ENCODE measurements around the gene MYL6. TPM values are rescaled to one million over a fixed set of nuclear protein-coding genes. Genes with fewer than 3 reads are reported as not detected.
"Not testable (repeated sequence)": the region's sequence is repeated elsewhere in the genome, so short reads cannot be mapped to it uniquely, and the experiment has no call there.

MYL6 gene
- total RNA-seq, 2 donors from 2014 or later = 1,641 to 1,922 TPM

DNA sequence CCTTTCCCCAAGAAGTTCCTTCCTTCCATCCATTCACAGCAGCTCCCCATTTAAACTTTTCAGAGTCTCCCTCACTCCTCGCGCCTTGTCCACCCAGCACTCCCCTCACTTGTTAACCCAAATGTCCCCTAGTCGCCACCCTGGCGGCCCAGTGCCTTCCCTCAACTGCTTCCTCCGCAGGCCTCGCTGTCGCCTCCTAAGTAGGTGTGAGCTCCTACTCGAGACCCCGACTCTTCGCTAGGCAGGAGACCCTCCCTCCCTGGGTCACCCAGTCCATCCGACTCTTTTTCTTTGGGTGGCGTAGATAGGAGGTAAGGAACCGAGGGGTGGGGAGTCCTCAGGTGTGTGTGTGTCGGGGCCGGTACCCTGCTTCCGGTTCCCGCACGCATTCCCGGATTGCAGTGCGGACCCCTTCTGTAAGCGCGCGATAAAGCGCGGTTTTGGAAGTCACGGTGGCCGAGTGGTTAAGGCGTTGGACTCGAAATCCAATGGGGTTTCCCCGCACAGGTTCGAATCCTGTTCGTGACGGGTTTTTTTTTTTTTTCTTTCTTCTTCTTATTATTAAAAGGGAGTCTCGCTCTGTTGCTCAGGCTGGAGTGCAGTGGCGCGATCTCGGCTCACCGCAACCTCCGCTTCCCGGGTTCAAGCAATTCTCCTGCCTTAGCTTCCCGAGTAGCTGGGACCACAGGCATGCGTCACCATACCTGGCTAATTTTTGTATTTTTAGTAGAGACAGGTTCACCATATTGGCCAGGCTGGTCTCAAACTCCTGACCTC lies 31.9 kb downstream of the MYL6 start:
- TF ChIP-seq, protein P1, sequence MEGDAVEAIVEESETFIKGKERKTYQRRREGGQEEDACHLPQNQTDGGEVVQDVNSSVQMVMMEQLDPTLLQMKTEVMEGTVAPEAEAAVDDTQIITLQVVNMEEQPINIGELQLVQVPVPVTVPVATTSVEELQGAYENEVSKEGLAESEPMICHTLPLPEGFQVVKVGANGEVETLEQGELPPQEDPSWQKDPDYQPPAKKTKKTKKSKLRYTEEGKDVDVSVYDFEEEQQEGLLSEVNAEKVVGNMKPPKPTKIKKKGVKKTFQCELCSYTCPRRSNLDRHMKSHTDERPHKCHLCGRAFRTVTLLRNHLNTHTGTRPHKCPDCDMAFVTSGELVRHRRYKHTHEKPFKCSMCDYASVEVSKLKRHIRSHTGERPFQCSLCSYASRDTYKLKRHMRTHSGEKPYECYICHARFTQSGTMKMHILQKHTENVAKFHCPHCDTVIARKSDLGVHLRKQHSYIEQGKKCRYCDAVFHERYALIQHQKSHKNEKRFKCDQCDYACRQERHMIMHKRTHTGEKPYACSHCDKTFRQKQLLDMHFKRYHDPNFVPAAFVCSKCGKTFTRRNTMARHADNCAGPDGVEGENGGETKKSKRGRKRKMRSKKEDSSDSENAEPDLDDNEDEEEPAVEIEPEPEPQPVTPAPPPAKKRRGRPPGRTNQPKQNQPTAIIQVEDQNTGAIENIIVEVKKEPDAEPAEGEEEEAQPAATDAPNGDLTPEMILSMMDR (IDR thresholded peaks at IDR 0.05) = no peak
- Histone ChIP-seq H3K9me3 (no peaks in the 10 kb centered on the region), H3K27me3 (no peaks in the 10 kb centered on the region), H3K4me1 (peaks cover 13% of the 10 kb centered on the region), H3K27ac (peak overlapping the region; percentile 95), H3K9ac (ENCODE audit: low read depth in 2 of 2, low read length in 2 of 2) (peak overlapping the region; percentile 60 to 83), H3K4me3 (peak overlapping the region; percentile 78), H3K36me3 (no peaks in the 10 kb centered on the region)
- intact Hi-C loops (cut with DNase I) = loop anchor here (2.0 to 5.0 kb wide), 2 partner anchors 65 to 272 kb away; no protein-coding TSS in a partner anchor
- DNase-seq = peak; percentile 92

DNA sequence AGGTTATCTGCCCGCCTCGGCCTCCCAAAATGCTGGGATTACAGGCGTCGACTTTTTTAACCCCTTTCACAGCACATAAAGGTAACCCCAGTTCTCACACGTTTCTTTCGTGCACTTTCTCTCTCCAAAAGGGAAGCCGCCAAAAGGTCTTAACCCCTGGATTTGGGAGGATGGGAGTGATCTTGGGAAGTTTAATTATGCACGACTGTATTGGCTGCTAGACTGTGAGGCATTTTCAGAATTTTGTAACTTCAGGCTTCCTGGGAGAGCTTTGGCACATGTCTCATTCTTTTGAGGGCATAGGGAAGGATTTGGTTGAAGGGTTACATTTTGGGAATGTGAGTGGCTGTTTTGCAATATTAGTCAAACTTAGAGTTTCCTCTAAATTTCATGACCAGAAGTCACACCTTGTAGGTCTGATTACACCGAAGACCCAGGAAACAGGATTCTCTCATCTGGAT lies 32.6 kb downstream of the MYL6 start:
- H3K27ac ChIP-seq = peak overlapping the region; percentile 95
- H3K36me3 ChIP-seq = no peaks in the 10 kb centered on the region
- TF ChIP-seq, protein P1 (IDR thresholded peaks at IDR 0.05) = no peak
- intact Hi-C loops (cut with DNase I) = loop anchor here (5.0 kb wide), 1 partner anchor 272 kb away; no protein-coding TSS in a partner anchor
- H3K9me3 ChIP-seq = no peaks in the 10 kb centered on the region
- peaks cover 13% of the 10 kb centered on the region for H3K4me1 ChIP-seq
- peak overlapping the region; percentile 78 for H3K4me3 ChIP-seq
- peak overlapping the region; percentile 60 to 83 for H3K9ac ChIP-seq (ENCODE audit: low read depth in 2 of 2, low read length in 2 of 2)
- no peaks in the 10 kb centered on the region for H3K27me3 ChIP-seq
- no peak for DNase-seq

DNA sequence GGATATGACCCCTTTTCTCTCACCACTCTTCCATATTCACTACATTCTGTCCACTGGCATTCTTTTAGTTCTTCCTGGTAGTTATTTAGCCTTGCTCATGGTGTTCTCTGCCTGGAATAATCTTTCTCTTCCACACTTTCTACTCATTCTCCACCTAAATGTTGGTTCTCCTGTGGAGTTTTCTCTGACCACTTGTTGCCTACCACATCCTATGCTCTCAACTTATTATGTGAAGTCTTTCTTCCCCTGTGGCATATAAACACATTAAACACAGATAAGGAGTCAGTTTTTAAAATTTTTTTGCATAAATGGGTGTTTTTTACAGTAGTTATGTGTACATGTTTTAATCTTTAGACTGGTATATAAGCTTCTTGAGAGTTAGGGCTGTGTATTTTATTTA lies 34.4 kb downstream of the MYL6 start:
- Histone ChIP-seq H3K27me3 (no peaks in the 10 kb centered on the region), H3K27ac (no peak overlapping the region), H3K9ac (ENCODE audit: low read depth in 2 of 2, low read length in 2 of 2) (no peak overlapping the region), H3K9me3 (no peaks in the 10 kb centered on the region), H3K4me1 (peaks cover 4% of the 10 kb centered on the region), H3K36me3 (no peaks in the 10 kb centered on the region), H3K4me3 (no peak overlapping the region)
- DNase-seq = no peak
- TF ChIP-seq, protein P1 (IDR thresholded peaks at IDR 0.05) = no peak
- intact Hi-C loops (cut with DNase I) = loop anchor here (5.0 kb wide), 1 partner anchor 270 kb away; no protein-coding TSS in a partner anchor

DNA sequence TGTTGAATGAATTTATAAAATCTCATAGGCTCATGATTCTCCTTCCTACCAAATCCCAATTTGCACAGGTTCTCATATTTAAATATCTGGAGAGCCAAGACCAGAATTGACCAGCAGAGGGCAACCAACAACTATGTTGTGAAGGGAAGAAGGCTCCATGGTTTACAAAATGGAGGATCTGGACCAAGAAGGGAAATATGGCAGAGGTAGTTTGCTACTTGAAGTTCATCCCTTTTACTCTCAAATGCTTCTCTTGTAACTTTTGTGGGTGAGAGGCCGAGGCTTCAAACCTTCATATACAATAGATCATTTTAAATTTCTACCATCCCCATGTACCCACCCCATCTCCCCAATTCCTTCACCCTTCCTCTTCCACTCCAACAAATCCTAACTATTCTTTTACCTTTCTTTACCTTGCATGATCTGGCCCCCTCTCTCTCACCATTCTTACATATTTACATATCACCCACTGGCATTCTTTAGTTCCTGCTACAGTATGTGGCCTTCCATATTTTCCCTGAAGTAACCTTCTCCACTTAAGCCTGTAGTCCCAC lies 34.9 kb downstream of the MYL6 start:
- H3K27me3 ChIP-seq = no peaks in the 10 kb centered on the region
- H3K27ac ChIP-seq = no peak overlapping the region
- no peak overlapping the region for H3K9ac ChIP-seq (ENCODE audit: low read depth in 2 of 2, low read length in 2 of 2)
- intact Hi-C loops (cut with DNase I) = loop anchor here (5.0 kb wide), 1 partner anchor 269 kb away; no protein-coding TSS in a partner anchor
- no peaks in the 10 kb centered on the region for H3K9me3 ChIP-seq
- TF ChIP-seq, protein P1 (IDR thresholded peaks at IDR 0.05) = peak; percentile 74
- H3K36me3 ChIP-seq = no peaks in the 10 kb centered on the region
- DNase-seq = peak; percentile 93
- H3K4me1 ChIP-seq = peaks cover 2% of the 10 kb centered on the region
- no peak overlapping the region for H3K4me3 ChIP-seq

DNA sequence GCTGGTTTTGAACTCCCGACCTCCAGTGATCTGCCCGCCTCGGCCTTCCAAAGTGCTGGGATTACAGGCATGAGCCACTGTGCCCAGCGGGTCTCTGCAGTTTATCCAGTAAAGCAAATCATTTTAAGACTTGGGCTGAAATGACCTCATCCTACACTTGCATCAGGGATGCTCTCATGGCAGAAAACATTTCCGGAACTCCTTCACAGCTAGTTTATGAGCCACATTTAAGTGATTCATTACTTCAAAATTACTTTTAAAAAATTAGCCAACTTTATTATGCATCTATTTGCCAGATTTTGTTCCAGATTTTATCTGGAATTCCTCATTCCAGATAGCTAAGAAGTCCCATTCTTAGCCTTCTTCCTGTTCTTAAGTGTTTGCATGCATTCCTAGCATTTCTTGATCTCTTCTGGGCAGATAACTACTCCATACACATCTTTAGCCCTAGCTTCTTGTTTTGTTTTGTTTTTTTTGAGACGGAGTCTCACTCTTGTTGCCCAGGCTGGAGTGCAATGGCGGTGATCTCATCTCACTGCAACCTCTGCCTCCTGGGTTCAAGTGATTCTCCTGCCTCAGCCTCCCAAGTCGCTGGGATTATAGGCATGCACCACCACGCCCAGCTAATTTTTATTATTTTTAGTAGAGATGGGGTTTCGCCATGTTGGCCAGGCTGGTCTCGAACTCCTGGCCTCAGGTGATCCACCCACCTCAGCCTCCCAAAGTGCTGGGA lies 38.8 kb downstream of the MYL6 start:
- DNase-seq; H3K4me1 ChIP-seq; intact Hi-C loops (cut with DNase I); H3K4me3 ChIP-seq; H3K9ac ChIP-seq (ENCODE audit: low read depth in 2 of 2, low read length in 2 of 2); H3K9me3 ChIP-seq; H3K27ac ChIP-seq; H3K36me3 ChIP-seq; H3K27me3 ChIP-seq: not testable (repeated sequence)

Measured in colonic mucosa (tissue), 4 donors.